ENCODE measurements around the gene GNB3. TPM values are rescaled to one million over a fixed set of nuclear protein-coding genes. Genes with fewer than 3 reads are reported as not detected.

GNB3 gene
- total and polyA plus RNA-seq, 9 of the 15 experiments (the other 6 are each of a cell fraction or from before 2014, with no cell fraction given) = 1.4 to 5.8 (median 2.0) TPM

- TF ChIP-seq, protein P1, sequence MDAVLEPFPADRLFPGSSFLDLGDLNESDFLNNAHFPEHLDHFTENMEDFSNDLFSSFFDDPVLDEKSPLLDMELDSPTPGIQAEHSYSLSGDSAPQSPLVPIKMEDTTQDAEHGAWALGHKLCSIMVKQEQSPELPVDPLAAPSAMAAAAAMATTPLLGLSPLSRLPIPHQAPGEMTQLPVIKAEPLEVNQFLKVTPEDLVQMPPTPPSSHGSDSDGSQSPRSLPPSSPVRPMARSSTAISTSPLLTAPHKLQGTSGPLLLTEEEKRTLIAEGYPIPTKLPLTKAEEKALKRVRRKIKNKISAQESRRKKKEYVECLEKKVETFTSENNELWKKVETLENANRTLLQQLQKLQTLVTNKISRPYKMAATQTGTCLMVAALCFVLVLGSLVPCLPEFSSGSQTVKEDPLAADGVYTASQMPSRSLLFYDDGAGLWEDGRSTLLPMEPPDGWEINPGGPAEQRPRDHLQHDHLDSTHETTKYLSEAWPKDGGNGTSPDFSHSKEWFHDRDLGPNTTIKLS (IDR thresholded peaks at IDR 0.05; ENCODE audit: borderline replicate concordance, low read depth) = peak; percentile 52; the same call in 1 of the 2 replicates
- TF ChIP-seq RBFOX2 (IDR thresholded peaks at IDR 0.05; ENCODE audit: low read depth, low read length) (peak; percentile 72), RAD21 (CRISPR knock-in tag; conservative IDR thresholded peaks at IDR 0.05 in 1 of 2, IDR thresholded peaks at IDR 0.05 in 1 of 2) (no peak), ARID2 (IDR thresholded peaks at IDR 0.05) (no peak), RFX5 (IDR thresholded peaks at IDR 0.05; ENCODE audit: low read depth, low read length) (no peak), ETS1 (conservative IDR thresholded peaks at IDR 0.05; ENCODE audit: control insufficient read depth, low read depth, low read length) (no peak), PHB2 (IDR thresholded peaks at IDR 0.05; ENCODE audit: low read depth) (no peak), ZNF239 (CRISPR knock-in tag; IDR thresholded peaks at IDR 0.05) (no peak), CBFA2T2 (conservative IDR thresholded peaks at IDR 0.05) (no peak), SETDB1 (IDR thresholded peaks at IDR 0.05; ENCODE audit: low read length) (no peak), ILK (tag; IDR thresholded peaks at IDR 0.05; ENCODE audit: borderline replicate concordance, low read depth) (no peak), ELF4 (CRISPR knock-in tag; IDR thresholded peaks at IDR 0.05) (no peak), RBBP5 (IDR thresholded peaks at IDR 0.05; ENCODE audit: borderline replicate concordance, insufficient read depth, low read length, poor library complexity, severe bottlenecking) (no peak), EWSR1 (IDR thresholded peaks at IDR 0.05; ENCODE audit: borderline replicate concordance, low read depth, partially characterized antibody) (no peak), NR2F6 (CRISPR knock-in tag; IDR thresholded peaks at IDR 0.05) (no peak), RHOXF2B (CRISPR knock-in tag; conservative IDR thresholded peaks at IDR 0.05) (no peak), SMARCE1 (IDR thresholded peaks at IDR 0.05) (no peak), RNF2 (IDR thresholded peaks at IDR 0.05) (no peak), SP1 (CRISPR knock-in tag; IDR thresholded peaks at IDR 0.05) (no peak), CXXC5 (CRISPR knock-in tag; IDR thresholded peaks at IDR 0.05) (peak; percentile 55; the same call in 1 of the 2 replicates), HNRNPLL (IDR thresholded peaks at IDR 0.05; ENCODE audit: low read depth, low read length, poor library complexity, severe bottlenecking) (no peak), BRCA1 (IDR thresholded peaks at IDR 0.05) (no peak), BRCA1 (CRISPR knock-in tag; IDR thresholded peaks at IDR 0.05) (no peak), CTCFL (IDR thresholded peaks at IDR 0.05; ENCODE audit: borderline replicate concordance, insufficient read depth, low read depth, low read length, poor library complexity, severe bottlenecking) (no peak), U2AF1 (optimal IDR thresholded peaks at IDR 0.05; ENCODE audit: low read depth, low read length) (no peak), ASH1L (IDR thresholded peaks at IDR 0.05; ENCODE audit: borderline replicate concordance, low read depth, partially characterized antibody) (no peak), RBM34 (IDR thresholded peaks at IDR 0.05; ENCODE audit: borderline replicate concordance, insufficient read depth, low read length) (no peak)
Observed at GRCh38 chr12:6850796-6851152, 10.0 kb downstream of the GNB3 start (continued).

Measured in K562 (cell line).